Measurements from ENCODE around the gene ARMC9.

The ARMC9 gene

DNA sequence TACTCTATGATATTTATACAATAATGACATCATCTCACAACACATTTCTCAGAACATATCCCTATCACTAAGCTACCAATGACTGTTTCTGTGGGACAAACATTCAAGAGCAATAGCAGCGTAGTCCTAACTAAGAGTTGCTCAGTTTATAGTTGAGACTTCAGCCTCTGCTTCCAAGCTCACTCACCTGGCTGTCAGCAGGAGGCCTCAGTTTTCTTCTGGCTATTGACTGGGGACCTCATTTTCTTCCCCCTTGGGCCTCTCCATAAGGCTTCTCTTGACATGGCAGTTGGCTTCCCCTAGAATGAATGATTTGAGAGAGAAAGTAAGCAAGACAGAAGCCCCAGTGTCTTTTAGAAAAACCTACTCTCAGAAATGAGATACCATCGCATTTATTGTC, 85.9 kb downstream of the ARMC9 start:
- DNase-seq (ENCODE audit: insufficient read length, low spot score) (no peak), FAIRE-seq (no peak)
- TF ChIP-seq, protein P1, sequence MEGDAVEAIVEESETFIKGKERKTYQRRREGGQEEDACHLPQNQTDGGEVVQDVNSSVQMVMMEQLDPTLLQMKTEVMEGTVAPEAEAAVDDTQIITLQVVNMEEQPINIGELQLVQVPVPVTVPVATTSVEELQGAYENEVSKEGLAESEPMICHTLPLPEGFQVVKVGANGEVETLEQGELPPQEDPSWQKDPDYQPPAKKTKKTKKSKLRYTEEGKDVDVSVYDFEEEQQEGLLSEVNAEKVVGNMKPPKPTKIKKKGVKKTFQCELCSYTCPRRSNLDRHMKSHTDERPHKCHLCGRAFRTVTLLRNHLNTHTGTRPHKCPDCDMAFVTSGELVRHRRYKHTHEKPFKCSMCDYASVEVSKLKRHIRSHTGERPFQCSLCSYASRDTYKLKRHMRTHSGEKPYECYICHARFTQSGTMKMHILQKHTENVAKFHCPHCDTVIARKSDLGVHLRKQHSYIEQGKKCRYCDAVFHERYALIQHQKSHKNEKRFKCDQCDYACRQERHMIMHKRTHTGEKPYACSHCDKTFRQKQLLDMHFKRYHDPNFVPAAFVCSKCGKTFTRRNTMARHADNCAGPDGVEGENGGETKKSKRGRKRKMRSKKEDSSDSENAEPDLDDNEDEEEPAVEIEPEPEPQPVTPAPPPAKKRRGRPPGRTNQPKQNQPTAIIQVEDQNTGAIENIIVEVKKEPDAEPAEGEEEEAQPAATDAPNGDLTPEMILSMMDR (IDR thresholded peaks at IDR 0.05; ENCODE audit: insufficient read depth, missing control alignments) = no peak

DNA sequence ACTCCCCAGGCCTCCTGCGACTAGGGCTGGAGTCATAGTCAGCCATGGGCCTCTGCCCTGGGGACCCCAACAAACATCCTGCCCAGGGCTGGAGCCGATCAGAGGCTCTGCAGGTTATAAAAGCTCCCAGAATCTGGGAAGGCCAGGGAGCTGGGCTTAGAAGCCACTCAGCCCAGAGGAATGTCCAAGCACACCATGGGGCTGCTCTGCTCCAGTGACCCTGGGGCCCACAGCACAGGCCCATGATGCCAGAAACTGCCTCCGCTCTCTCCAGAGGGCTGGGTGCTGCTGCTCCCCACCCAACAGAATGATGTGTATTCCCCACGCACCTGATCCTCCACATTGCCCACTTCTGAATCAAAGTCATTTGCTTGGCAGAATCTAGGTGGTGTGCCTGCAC, 88.5 kb downstream of the ARMC9 start:
- TF ChIP-seq, protein P1 (IDR thresholded peaks at IDR 0.05; ENCODE audit: insufficient read depth, missing control alignments) = no peak
- DNase-seq (ENCODE audit: insufficient read length, low spot score) = no peak
- FAIRE-seq = no peak

DNA sequence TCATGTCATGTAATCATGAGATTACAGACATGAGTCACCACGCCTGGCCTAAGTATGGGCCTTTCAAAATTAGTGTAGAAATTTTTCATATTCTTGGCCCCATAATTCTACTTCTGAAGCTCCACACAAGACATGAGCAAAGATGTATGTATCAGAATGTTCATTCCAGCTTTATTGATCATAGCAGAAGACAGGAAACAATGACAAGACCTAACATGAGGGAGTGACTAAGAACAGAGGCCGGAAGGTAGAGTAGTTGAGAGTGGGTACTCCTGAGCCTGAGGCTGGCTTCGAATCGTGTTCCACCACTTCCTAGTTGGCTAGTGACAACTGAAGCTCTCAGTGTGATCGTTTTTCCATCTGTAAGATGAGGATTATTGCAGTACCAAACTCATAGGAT, 89.3 kb downstream of the ARMC9 start:
- no peak for FAIRE-seq
- no peak for DNase-seq (ENCODE audit: insufficient read length, low spot score)
- TF ChIP-seq, protein P1 (IDR thresholded peaks at IDR 0.05; ENCODE audit: insufficient read depth, missing control alignments) = no peak

DNA sequence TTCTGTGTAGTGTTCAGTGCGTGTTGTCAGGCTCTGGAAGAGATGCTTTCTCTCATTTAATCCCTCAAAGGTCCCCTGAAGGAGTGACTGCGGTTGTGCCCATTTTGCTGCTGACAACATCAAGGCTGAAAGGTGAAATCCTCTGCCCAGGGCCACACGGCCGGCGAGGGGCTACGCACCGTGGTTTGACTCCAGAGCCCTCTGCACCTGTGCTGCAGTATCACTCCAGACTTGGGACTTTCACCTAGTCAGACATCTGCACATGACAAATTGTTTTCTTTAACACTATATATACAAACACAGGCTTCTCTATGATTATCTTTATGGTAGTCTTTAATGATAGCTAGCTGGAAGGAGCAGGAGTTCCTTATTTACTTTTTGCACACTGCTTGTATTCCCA, 90.2 kb downstream of the ARMC9 start:
- TF ChIP-seq, protein P1 (IDR thresholded peaks at IDR 0.05; ENCODE audit: insufficient read depth, missing control alignments) = no peak
- DNase-seq (ENCODE audit: insufficient read length, low spot score) (no peak), FAIRE-seq (no peak)

DNA sequence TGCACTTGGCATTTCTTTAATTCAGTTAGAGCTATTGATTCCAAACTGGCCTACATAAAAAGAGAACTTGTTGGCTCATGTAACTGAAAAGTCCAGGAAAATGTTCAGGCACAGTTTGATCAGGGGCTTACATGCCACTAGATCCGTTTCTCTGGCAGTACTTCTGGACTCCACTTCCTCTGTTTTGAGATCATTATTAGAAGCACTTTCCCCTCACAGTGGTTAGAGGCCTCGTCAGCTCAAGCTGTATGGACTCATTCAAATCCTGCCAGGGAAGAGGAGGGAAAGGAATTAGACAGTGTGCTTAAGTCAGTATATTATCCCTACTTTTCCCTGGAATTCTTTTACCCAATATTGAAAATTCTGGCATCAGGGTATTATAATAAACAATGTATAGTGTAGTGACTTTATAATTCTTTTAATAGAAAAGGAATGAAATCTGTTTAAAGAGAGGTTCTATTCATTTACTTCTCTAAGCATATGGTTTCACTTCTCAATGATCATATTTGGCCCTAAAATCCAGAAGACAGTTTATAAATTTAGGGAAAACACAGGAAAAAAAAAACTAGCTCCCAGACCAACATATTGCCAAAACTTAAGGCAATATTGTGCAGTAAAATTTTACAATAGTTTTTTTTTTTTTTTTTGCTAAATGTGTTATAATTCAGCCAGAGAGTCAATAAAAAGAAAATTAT, 92.0 kb downstream of the ARMC9 start:
- DNase-seq (ENCODE audit: insufficient read length, low spot score) = no peak
- no peak for FAIRE-seq
- TF ChIP-seq, protein P1 (IDR thresholded peaks at IDR 0.05; ENCODE audit: insufficient read depth, missing control alignments) = no peak

DNA sequence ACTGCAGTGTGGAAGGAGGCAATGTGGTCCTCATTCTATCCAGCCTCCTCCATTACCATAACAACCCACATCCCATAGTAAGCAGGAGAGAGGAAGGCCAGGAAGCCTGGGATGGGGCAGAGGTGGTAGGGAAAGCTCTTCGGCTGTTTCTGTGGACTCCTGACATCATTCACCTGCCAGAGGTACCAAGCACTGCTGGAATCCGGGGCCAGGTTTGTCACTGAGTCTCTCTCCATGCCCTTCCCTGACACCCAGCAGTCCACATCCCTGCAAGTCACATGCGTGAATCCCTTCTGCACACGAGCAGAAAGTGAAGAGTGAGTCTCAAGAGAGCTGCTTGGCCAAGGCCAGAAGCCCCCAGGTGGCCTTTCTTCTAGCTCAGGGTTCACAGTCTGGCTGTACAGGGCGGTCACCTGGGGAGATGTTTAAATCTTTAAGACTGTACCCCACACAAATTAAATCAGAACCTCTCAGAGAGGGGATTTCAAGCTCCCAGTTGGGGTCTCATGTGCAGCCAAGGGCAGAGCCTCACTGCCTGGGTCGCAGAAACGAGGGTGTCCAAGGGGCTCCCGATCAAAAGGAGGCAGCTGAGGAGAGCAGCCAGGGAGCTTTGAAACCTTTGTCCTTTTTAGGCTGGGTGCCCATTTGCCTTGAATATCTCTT, 94.2 kb downstream of the ARMC9 start:
- no peak for DNase-seq (ENCODE audit: insufficient read length, low spot score)
- TF ChIP-seq, protein P1 (IDR thresholded peaks at IDR 0.05; ENCODE audit: insufficient read depth, missing control alignments) = no peak
- no peak for FAIRE-seq

DNA sequence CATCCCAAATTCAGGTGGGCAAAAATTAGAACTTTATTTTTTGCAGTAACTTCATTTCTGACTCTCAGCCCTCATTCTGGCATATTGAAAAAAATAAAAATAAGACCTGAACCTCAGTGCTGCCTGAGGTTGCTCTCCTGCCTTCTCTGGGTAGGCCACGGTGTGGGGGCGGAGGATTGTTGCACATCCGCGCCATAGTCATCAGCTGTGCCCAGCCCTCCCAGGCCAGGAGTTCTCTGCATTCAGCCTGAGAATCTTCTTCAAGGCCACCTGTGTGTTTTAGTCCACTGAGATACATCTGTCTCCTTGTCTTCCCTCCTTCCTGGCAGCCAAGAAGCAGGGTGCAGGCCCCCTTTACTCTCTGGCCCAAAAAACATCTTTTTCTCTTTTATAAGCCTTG, 94.7 kb downstream of the ARMC9 start:
- FAIRE-seq = no peak
- TF ChIP-seq, protein P1 (IDR thresholded peaks at IDR 0.05; ENCODE audit: insufficient read depth, missing control alignments) = no peak
- DNase-seq (ENCODE audit: insufficient read length, low spot score) = no peak

All from D721Med (cell line).